ENCODE results near the gene SNCG. TPM values are rescaled to one million over a fixed set of nuclear protein-coding genes. Genes with fewer than 3 reads are reported as not detected.

Gene SNCG
- total RNA-seq, 4 donors from 2014 or later: 11.5 to 40.2 (median 23.1) TPM

GRCh38 chr10:86941991-86942421, 16.4 kb upstream of the SNCG start:
- Histone ChIP-seq H3K36me3 (peaks cover 0 to under 1% of the 10 kb centered on the region in 2 donors), H3K4me3 (replicated peaks in 1 of 3) (no peak overlapping the region)
- intact Hi-C loops (cut with DNase I): no loop called here

GRCh38 chr10:86942441-86943315, 15.7 kb upstream of the SNCG start:
- DNase-seq: no peak
- WGBS, 2 donors: 70 to 83% methylated on average over 20 to 63 of the region's 94 CpGs
- TF ChIP-seq POLR2A (IDR thresholded peaks at IDR 0.05): no peak
- H3K36me3 ChIP-seq: no peaks in the 10 kb centered on the region
- no peaks in the 10 kb centered on the region for H3K27me3 ChIP-seq
- no peak overlapping the region for H3K27ac ChIP-seq
- H3K9me3 ChIP-seq: no peaks in the 10 kb centered on the region
- peaks cover 3 to 24% of the 10 kb centered on the region in 2 donors for H3K4me1 ChIP-seq
- intact Hi-C loops (cut with DNase I): no loop called here
- H3K4me3 ChIP-seq (replicated peaks in 1 of 3): no peak overlapping the region

More at GRCh38 chr10:86941991-86942421, 16.4 kb upstream of the SNCG start:
- H3K27me3 ChIP-seq: no peaks in the 10 kb centered on the region
- no peak for DNase-seq
- peaks cover 3 to 24% of the 10 kb centered on the region in 2 donors for H3K4me1 ChIP-seq
- no peaks in the 10 kb centered on the region for H3K9me3 ChIP-seq
- no peak overlapping the region for H3K27ac ChIP-seq
- TF ChIP-seq POLR2A (IDR thresholded peaks at IDR 0.05) (no peak), CTCF (IDR thresholded peaks at IDR 0.05) (no peak)
- WGBS, 2 donors: 91 to 93% methylated on average over 12 to 14 of the region's 14 CpGs

GRCh38 chr10:86943316-86944030, 14.9 kb upstream of the SNCG start:
- intact Hi-C loops (cut with DNase I): no loop called here
- Histone ChIP-seq H3K36me3 (no peaks in the 10 kb centered on the region), H3K27ac (no peak overlapping the region), H3K4me1 (peaks cover 3 to 24% of the 10 kb centered on the region in 2 donors), H3K9me3 (no peaks in the 10 kb centered on the region), H3K27me3 (no peaks in the 10 kb centered on the region), H3K4me3 (replicated peaks in 1 of 3) (no peak overlapping the region)
- TF ChIP-seq CTCF (IDR thresholded peaks at IDR 0.05) (no peak), POLR2A (IDR thresholded peaks at IDR 0.05) (no peak)
- 95% methylated on average over 24 to 30 of the region's 30 CpGs for WGBS, 2 donors
- no peak for DNase-seq

- H3K4me3 ChIP-seq (replicated peaks in 1 of 3): no peak overlapping the region
- H3K9me3 ChIP-seq: no peaks in the 10 kb centered on the region
- intact Hi-C loops (cut with DNase I): no loop called here
- no peak overlapping the region for H3K27ac ChIP-seq
- peaks cover 2 to 24% of the 10 kb centered on the region in 2 donors for H3K4me1 ChIP-seq
- no peak for DNase-seq
- 81 to 93% methylated on average over 2 to 4 of the region's 4 CpGs for WGBS, 2 donors
- no peaks in the 10 kb centered on the region for H3K36me3 ChIP-seq
- H3K27me3 ChIP-seq: no peaks in the 10 kb centered on the region
- TF ChIP-seq CTCF (IDR thresholded peaks at IDR 0.05) (no peak), POLR2A (IDR thresholded peaks at IDR 0.05) (no peak)
Observed at GRCh38 chr10:86944031-86944419, 14.4 kb upstream of the SNCG start.

- no peak for TF ChIP-seq CTCF (IDR thresholded peaks at IDR 0.05)
- no peak for TF ChIP-seq POLR2A (IDR thresholded peaks at IDR 0.05)
- DNase-seq: no peak
- Histone ChIP-seq H3K36me3 (no peaks in the 10 kb centered on the region), H3K27me3 (no peaks in the 10 kb centered on the region), H3K4me3 (replicated peaks in 1 of 3) (no peak overlapping the region), H3K9me3 (no peaks in the 10 kb centered on the region), H3K27ac (no peak overlapping the region), H3K4me1 (peaks cover 0 to 24% of the 10 kb centered on the region in 2 donors)
- intact Hi-C loops (cut with DNase I): no loop called here
Observed at GRCh38 chr10:86944471-86944870, 13.9 kb upstream of the SNCG start.
